SKM-1 (cell line): ENCODE results near the gene INTS7.

Experiments
- DNase-seq: peaks from one replicate; lab custom pipeline; 2025; ENCODE audit not compliant: unreplicated experiment; lab: John Stamatoyannopoulos, UW

INTS7 gene

GRCh38 chr1:211910913-211911485 lies 124.4 kb downstream of the INTS7 start:
- DNase-seq: peak; percentile 88

- no peak for DNase-seq
Measured at GRCh38 chr1:211910113-211910884, 125.1 kb downstream of the INTS7 start.

GRCh38 chr1:211909395-211909794 lies 126.0 kb downstream of the INTS7 start:
- DNase-seq: no peak

GRCh38 chr1:211908951-211909350 lies 126.4 kb downstream of the INTS7 start:
- no peak for DNase-seq

- DNase-seq: peak; percentile 91
Measured at GRCh38 chr1:211908453-211908852, 126.9 kb downstream of the INTS7 start.

- DNase-seq: no peak
Measured at GRCh38 chr1:211903490-211904245, 131.7 kb downstream of the INTS7 start.

GRCh38 chr1:211902624-211903291 lies 132.6 kb downstream of the INTS7 start:
- DNase-seq: no peak

- DNase-seq: no peak
Measured at GRCh38 chr1:211901945-211902344, 133.4 kb downstream of the INTS7 start.

GRCh38 chr1:211900441-211900840 lies 134.9 kb downstream of the INTS7 start:
- no peak for DNase-seq

- DNase-seq: no peak
Measured at GRCh38 chr1:211896958-211897357, 138.4 kb downstream of the INTS7 start.

- no peak for DNase-seq
Measured at GRCh38 chr1:211895126-211895759, 140.1 kb downstream of the INTS7 start.

- DNase-seq: no peak
Measured at GRCh38 chr1:211894312-211894711, 141.0 kb downstream of the INTS7 start.

GRCh38 chr1:211893260-211893659 lies 142.1 kb downstream of the INTS7 start:
- DNase-seq: no peak

- DNase-seq: no peak
Measured at GRCh38 chr1:211892577-211892976, 142.8 kb downstream of the INTS7 start.

- no peak for DNase-seq
Measured at GRCh38 chr1:211891708-211892107, 143.6 kb downstream of the INTS7 start.
